ENCODE data around the gene CALML5.

CALML5 gene

DNA sequence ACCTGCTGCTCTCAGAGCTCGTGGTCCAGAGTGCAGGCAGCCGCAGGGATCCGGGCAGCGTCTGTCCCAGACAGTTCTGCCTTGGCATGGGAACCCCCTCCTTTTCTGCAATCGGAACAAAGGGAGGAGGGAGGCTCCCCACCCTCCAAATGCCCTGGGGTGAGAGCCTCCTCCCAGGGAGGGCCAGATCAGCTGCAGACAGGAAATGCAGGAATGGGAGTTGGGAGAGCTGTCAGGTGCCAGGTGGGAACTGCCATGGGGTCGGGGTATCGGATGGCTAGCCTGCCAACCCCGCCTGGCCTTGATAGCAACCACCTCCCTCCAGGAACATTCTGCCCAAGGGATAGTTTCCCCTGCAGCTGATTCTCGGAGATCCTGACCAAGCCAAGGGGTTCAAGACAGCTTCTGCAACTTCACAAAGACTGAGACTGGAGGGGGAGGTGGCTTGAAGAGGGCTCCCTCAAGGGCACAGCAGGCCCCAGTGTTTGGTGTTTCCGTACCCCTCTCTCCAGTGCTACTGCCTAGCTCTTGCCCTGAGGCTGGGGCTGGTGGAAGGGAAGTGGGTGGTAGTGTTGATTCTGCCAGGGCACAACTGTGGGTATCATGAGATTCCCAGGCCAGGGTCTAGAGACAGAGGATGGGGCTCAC is at the start of gene CALML5:
CALML5 (minus strand) TSS at position 78 of the 648 bp plus-strand sequence. CDS start 132 bp downstream, outside the sequence.
- no peak within 1 kb of the TSS for H3K27ac ChIP-seq
- no peak for DNase-seq (ENCODE audit: low read depth, low spot score)
- TF ChIP-seq FOXP2 (optimal IDR thresholded peaks at IDR 0.05; ENCODE audit: control extremely low read depth, extremely low read length, insufficient read depth) (no peak), EZH2 (IDR thresholded peaks at IDR 0.05) (no peak), POLR2AphosphoS5 (IDR thresholded peaks at IDR 0.05; ENCODE audit: borderline replicate concordance, low read depth, low read length) (no peak)
- H3K36me3 ChIP-seq (ENCODE audit: insufficient read depth, low read length) = no peaks in the 10 kb centered on the region
- H3K9me3 ChIP-seq (ENCODE audit: low read depth, low read length) = no peaks in the 10 kb centered on the region
- H3K9ac ChIP-seq (ENCODE audit: insufficient read length) = no peak within 1 kb of the TSS
- no peak within 1 kb of the TSS for H3K4me3 ChIP-seq

DNA sequence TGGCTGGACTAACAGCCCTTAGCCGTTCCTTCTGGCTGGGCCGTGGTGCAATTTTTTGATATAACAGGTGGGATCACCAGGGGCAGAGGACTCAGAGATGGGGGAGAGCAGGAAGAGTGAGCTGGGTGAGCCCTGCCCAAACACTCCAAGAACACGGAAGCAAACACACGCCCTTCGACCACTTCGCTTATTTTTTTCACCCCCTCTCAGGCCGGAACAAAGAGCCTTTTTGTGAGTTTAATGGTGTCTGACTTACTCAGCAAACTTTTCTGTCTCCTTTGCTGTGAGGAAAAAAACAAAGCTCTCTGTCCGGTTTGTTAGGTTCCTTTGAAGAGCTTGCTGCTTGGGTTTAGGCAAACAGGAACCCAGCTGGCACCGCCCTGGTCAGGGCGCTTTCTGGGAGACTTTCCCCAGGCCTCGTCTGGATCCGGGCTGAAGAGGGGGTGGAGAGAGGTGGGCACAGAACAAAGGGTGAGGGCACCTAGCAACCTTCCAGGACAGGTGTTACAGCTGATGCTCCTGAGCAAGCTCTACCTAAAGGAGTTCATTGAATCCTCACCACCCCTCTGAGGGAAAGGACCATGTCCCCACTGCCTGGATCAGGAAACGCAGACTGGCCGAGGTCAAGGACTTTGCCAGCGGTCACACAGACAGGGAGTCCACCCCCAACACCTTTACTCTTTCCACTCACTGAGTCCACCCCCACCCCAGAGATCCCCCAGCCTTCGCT is 48.7 kb upstream of the CALML5 start:
- DNase-seq (ENCODE audit: low read depth, low spot score) = no peak
- Histone ChIP-seq H3K27ac (no peak overlapping the region), H3K9ac (ENCODE audit: insufficient read length) (no peak overlapping the region)

DNA sequence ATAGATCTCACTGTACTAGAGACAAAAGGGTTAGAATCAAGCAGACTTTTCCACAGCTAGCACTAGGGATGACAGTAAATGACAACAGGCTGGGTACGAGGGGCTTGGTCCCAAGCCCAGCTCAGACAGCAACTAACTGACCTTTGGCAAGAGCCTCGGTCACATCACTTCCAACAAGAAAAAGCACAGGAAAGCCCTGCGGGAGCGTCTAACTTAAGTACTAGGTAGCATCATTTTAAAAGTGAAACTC is 48.2 kb upstream of the CALML5 start:
- Histone ChIP-seq H3K9ac (ENCODE audit: insufficient read length) (no peak overlapping the region), H3K36me3 (ENCODE audit: insufficient read depth, low read length) (no peaks in the 10 kb centered on the region), H3K9me3 (ENCODE audit: low read depth, low read length) (no peaks in the 10 kb centered on the region), H3K27ac (no peak overlapping the region), H3K4me3 (no peak overlapping the region)
- no peak for DNase-seq (ENCODE audit: low read depth, low spot score)
- TF ChIP-seq EZH2 (IDR thresholded peaks at IDR 0.05) = no peak
- TF ChIP-seq POLR2AphosphoS5 (IDR thresholded peaks at IDR 0.05; ENCODE audit: borderline replicate concordance, low read depth, low read length) = no peak
- no peak for TF ChIP-seq FOXP2 (optimal IDR thresholded peaks at IDR 0.05; ENCODE audit: control extremely low read depth, extremely low read length, insufficient read depth)

More for the DNA sequence above, 48.7 kb upstream of the CALML5 start:
- TF ChIP-seq FOXP2 (optimal IDR thresholded peaks at IDR 0.05; ENCODE audit: control extremely low read depth, extremely low read length, insufficient read depth) (no peak), POLR2AphosphoS5 (IDR thresholded peaks at IDR 0.05; ENCODE audit: borderline replicate concordance, low read depth, low read length) (no peak), EZH2 (IDR thresholded peaks at IDR 0.05) (no peak)
- no peaks in the 10 kb centered on the region for H3K36me3 ChIP-seq (ENCODE audit: insufficient read depth, low read length)
- H3K4me3 ChIP-seq = no peak overlapping the region
- H3K9me3 ChIP-seq (ENCODE audit: low read depth, low read length) = no peaks in the 10 kb centered on the region

- no peak for DNase-seq (ENCODE audit: low read depth, low spot score)
- H3K9me3 ChIP-seq (ENCODE audit: low read depth, low read length) = no peaks in the 10 kb centered on the region
- H3K9ac ChIP-seq (ENCODE audit: insufficient read length) = no peak overlapping the region
- H3K27ac ChIP-seq = no peak overlapping the region
- H3K36me3 ChIP-seq (ENCODE audit: insufficient read depth, low read length) = no peaks in the 10 kb centered on the region
- no peak overlapping the region for H3K4me3 ChIP-seq
- TF ChIP-seq EZH2 (IDR thresholded peaks at IDR 0.05) (no peak), POLR2AphosphoS5 (IDR thresholded peaks at IDR 0.05; ENCODE audit: borderline replicate concordance, low read depth, low read length) (no peak), FOXP2 (optimal IDR thresholded peaks at IDR 0.05; ENCODE audit: control extremely low read depth, extremely low read length, insufficient read depth) (no peak)
Measured at GRCh38 chr10:5546891-5547680, 47.7 kb upstream of the CALML5 start.

DNA sequence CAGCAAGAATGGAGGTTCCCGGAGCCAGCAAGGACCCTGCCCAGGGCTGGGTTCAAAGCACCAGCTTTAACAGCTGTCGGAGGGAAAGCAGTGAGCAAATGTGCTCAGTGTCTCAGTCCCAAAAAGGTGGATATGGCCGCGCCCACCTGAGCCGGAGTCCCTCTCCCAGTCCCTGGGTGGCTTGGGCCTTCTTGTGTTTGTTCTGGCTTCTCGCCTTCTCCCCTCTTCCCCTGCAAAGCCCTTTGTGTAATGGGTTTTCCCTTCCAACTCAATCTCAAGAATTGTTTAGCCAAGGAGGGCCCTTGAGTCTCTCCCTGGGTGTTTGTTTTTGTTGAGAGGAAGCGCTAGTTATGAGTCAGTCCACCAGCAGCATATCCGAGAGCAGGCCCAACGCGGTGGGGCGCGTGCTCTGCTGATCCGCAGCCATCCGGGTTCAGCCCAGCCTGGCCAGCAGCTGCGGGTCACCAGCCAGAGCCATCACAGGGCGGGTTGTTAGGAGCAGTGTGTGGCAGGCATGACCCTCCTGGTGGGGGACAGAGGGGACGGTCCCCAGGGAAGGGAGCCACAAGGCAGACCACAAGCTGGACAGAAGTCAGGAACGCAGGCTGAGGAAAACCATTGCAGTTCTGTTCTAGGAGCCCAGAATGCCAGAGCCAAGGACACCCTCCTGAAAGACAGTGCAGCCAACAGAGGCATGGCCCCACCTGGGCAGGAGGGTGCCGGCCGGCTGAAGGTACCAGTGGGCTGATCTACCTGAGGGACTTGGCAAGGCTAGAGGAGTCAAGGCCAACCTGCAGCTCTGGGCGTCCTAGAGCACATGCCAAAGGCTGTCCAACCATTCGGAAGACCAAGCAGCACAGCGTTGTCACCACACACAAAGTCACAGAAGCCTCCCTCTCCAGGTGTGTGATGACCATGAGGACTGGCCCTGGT is 46.7 kb upstream of the CALML5 start:
- Histone ChIP-seq H3K9ac (ENCODE audit: insufficient read length) (no peak overlapping the region), H3K27ac (no peak overlapping the region), H3K4me3 (no peak overlapping the region), H3K9me3 (ENCODE audit: low read depth, low read length) (no peaks in the 10 kb centered on the region), H3K36me3 (ENCODE audit: insufficient read depth, low read length) (no peaks in the 10 kb centered on the region)
- TF ChIP-seq EZH2 (IDR thresholded peaks at IDR 0.05) (no peak), POLR2AphosphoS5 (IDR thresholded peaks at IDR 0.05; ENCODE audit: borderline replicate concordance, low read depth, low read length) (no peak), FOXP2 (optimal IDR thresholded peaks at IDR 0.05; ENCODE audit: control extremely low read depth, extremely low read length, insufficient read depth) (no peak)
- DNase-seq (ENCODE audit: low read depth, low spot score) = no peak

DNA sequence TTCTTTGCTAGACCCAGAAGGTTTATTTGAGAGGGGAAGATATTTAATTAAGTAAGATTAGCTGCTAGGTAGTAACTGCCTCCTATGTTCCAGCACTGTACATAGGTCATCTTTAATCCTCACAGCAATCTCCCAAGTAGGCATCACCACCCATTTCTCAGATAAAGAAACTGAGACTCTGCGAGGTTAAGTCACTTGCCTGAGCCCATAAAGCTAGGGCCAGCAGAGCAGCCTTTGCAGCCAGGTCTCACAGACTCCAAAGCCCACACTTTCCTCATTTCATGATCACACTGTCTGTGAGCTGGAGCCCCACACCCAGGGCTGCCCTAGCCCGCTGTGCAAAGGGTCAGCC is 46.0 kb upstream of the CALML5 start:
- Histone ChIP-seq H3K9me3 (ENCODE audit: low read depth, low read length) (no peaks in the 10 kb centered on the region), H3K27ac (no peak overlapping the region), H3K9ac (ENCODE audit: insufficient read length) (no peak overlapping the region), H3K36me3 (ENCODE audit: insufficient read depth, low read length) (no peaks in the 10 kb centered on the region), H3K4me3 (no peak overlapping the region)
- no peak for DNase-seq (ENCODE audit: low read depth, low spot score)
- TF ChIP-seq FOXP2 (optimal IDR thresholded peaks at IDR 0.05; ENCODE audit: control extremely low read depth, extremely low read length, insufficient read depth) = no peak
- no peak for TF ChIP-seq POLR2AphosphoS5 (IDR thresholded peaks at IDR 0.05; ENCODE audit: borderline replicate concordance, low read depth, low read length)
- TF ChIP-seq EZH2 (IDR thresholded peaks at IDR 0.05) = no peak

DNA sequence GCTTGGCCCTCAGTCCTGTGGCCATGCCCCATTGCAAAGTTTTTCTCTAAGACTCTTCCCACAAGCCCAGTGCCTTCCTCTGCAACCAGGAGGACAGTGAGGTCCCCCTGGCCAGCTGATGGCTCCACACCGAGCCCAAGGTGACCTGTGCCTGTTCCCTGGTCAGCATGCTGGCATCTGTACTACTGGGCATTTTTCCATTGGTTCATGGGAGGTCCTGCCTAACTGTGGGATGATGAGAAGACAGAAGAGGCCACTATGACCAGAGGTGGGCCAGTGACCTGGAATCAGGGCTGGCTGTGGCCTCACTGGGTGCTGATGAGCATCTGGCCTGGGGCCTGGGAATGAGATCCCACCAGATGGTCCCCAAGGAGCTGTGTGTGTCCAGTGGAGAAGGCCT is 45.6 kb upstream of the CALML5 start:
- H3K9me3 ChIP-seq (ENCODE audit: low read depth, low read length) = no peaks in the 10 kb centered on the region
- no peak for DNase-seq (ENCODE audit: low read depth, low spot score)
- no peak for TF ChIP-seq POLR2AphosphoS5 (IDR thresholded peaks at IDR 0.05; ENCODE audit: borderline replicate concordance, low read depth, low read length)
- TF ChIP-seq EZH2 (IDR thresholded peaks at IDR 0.05) = no peak
- TF ChIP-seq FOXP2 (optimal IDR thresholded peaks at IDR 0.05; ENCODE audit: control extremely low read depth, extremely low read length, insufficient read depth) = no peak
- H3K36me3 ChIP-seq (ENCODE audit: insufficient read depth, low read length) = no peaks in the 10 kb centered on the region
- no peak overlapping the region for H3K27ac ChIP-seq
- no peak overlapping the region for H3K9ac ChIP-seq (ENCODE audit: insufficient read length)
- H3K4me3 ChIP-seq = no peak overlapping the region

All from SK-N-MC (cell line).